Astrocyte (in vitro differentiated cells and primary cell): ENCODE measurements around the gene LRP10.

Experiments
- CTCF ChIP-seq: IDR thresholded peaks from 2 replicates; pipeline ENCODE4 v1.5.1; 2011; ENCODE audit warnings: low read depth, mild to moderate bottlenecking, inconsistent platforms, low read length, moderate library complexity; ENCODE audit not compliant: insufficient read depth
- EZH2 ChIP-seq: IDR thresholded peaks from 2 replicates; pipeline ENCODE4 v1.6.1; 2012; ENCODE audit warnings: mild to moderate bottlenecking, low read length, inconsistent platforms; ENCODE audit not compliant: insufficient read depth

- TF ChIP-seq CTCF = no peak
- no peak for TF ChIP-seq EZH2
These were observed 27.0 kb downstream of the LRP10 start for GRCh38 chr14:22898302-22899090.
